GM12874 (cell line): Measurements from ENCODE around the gene MRPL43.

ENCODE experiments used
- TF ChIP-seq, protein P1 (sequence below): IDR thresholded peaks from 2 replicates; pipeline ENCODE4 v1.5.1; 2011; ENCODE audit warnings: low read depth, mild to moderate bottlenecking, control low read depth, low read length, moderate library complexity; ENCODE audit not compliant: insufficient read depth

The MRPL43 gene

DNA sequence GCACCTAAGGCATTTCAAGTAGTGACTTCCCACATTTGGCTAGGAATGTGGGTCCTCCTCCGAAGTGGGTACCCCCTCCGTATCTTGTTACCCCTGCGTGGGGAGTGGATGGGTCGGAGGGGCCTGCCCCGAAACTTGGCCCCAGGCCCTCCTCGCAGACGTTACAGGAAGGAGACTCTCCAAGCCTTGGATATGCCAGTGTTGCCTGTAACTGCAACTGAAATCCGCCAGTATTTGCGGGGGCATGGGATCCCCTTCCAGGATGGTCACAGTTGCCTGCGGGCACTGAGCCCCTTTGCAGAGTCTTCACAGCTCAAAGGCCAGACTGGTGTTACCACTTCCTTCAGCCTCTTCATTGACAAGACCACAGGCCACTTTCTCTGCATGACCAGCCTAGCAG is 869 bp upstream of the MRPL43 start:
- TF ChIP-seq, protein P1, sequence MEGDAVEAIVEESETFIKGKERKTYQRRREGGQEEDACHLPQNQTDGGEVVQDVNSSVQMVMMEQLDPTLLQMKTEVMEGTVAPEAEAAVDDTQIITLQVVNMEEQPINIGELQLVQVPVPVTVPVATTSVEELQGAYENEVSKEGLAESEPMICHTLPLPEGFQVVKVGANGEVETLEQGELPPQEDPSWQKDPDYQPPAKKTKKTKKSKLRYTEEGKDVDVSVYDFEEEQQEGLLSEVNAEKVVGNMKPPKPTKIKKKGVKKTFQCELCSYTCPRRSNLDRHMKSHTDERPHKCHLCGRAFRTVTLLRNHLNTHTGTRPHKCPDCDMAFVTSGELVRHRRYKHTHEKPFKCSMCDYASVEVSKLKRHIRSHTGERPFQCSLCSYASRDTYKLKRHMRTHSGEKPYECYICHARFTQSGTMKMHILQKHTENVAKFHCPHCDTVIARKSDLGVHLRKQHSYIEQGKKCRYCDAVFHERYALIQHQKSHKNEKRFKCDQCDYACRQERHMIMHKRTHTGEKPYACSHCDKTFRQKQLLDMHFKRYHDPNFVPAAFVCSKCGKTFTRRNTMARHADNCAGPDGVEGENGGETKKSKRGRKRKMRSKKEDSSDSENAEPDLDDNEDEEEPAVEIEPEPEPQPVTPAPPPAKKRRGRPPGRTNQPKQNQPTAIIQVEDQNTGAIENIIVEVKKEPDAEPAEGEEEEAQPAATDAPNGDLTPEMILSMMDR, result no peak

GRCh38 chr10:100987685-100988049 is 370 bp upstream of the MRPL43 start:
- TF ChIP-seq, protein P1, result no peak

DNA sequence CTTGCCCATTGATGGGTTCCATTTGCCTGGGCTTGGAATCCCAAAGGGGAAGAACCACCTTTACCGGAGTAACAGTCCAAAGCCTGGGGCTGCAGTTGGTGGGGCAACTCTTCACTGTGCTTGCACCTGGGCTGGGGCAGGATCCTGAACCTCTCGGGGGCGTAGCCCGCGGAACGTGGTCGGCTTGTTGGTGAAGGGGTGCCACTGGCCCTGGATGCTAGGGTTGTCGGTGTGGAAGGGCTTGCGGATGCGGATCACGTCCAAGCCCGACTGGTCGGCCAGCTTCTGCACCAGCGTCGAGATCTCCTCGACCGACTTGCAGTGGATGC is 710 bp downstream of the MRPL43 start:
- TF ChIP-seq, protein P1, result no peak

- TF ChIP-seq, protein P1, result no peak
These were observed 2.0 kb downstream of the MRPL43 start for GRCh38 chr10:100985336-100985735.

DNA sequence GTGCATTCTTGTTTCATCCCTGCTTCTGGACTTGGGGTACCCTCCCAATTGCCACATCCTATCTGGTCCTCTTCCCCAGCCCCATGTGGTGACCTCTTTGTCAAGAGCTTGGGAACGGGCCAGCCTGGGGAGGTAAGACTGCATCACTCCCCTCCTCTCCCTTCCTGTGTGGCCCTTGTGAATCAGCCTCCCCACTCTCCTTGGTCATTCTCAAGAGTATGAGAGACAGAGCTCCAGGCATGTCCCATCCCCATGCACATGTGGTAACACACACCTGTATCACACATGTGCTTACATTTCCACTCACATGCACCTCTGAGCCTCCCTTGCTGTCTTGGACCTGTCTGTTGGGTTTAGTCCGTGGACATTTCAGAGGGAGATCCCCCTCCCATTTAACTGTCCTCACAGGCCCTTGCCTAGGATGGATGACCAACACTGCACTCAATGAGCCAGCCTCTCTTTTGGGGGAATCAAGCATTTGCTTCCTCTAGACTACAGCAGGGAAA is 2.6 kb downstream of the MRPL43 start:
- TF ChIP-seq, protein P1, result no peak

DNA sequence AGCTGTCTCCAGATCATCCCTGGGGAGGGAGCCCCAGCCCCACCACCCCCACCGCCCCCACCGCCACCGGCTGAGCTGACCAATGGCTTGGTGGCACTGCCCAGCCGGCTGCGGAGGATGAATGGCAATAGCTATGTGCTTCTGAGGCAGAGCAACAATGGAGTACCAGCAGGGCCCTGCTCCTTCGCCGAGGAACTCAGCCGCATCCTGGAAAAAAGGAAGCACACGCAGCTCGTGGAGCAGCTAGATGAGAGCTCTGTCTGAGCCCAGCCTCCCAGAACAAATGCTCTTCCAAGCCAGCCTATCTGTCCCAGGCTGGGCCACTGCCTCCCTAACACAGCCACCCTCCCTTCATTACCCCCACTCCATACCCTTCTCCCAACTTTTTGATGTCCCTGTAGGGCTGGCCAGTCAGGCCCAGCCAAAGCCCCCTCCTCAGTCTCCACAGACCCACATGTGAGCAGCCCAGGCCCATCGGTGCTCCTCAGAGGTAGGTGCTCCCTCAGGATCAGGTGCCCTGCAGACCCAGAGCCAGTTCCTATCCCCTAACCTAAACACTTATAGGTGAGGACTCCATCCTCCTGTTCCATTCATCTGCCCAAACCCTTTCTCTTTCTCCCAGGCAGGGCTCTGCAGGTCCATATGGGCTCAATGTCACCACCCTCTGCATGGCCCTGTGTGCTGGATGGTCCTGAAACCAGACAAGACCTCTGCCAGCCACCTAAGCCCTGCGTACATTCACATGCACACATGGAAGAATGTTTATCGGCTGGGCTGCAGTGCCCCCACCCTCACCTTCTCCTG is 3.2 kb downstream of the MRPL43 start:
- TF ChIP-seq, protein P1, result no peak

GRCh38 chr10:100982916-100983830 is 4.1 kb downstream of the MRPL43 start:
- TF ChIP-seq, protein P1, result no peak
